Measurements from ENCODE around the gene SLC4A9. TPM values are rescaled to one million over a fixed set of nuclear protein-coding genes. Genes with fewer than 3 reads are reported as not detected.
"Not testable (repeated sequence)": the region's sequence is repeated elsewhere in the genome, so short reads cannot be mapped to it uniquely, and the experiment has no call there.

The SLC4A9 gene
- polyA plus RNA-seq, 3 donors from 2014 or later: not detected

- Mint-ChIP-seq H3K27me3 (ENCODE audit: low read depth in 3 of 3) (peaks cover 4 to 13% (median 5%) of the 10 kb centered on the region in 3 donors), H3K4me3 (peak overlapping the region in 1 of 5 donors; percentile 48), H3K4me1 (peaks cover 29 to 42% of the 10 kb centered on the region in 2 donors), H3K27ac (peak overlapping the region in 1 of 6 donors; percentile 17)
- not testable (repeated sequence) for DNase-seq, H3K9me3 Mint-ChIP-seq, H3K36me3 Mint-ChIP-seq
Measured at GRCh38 chr5:140343849-140344248, 16.1 kb upstream of the SLC4A9 start.

DNA sequence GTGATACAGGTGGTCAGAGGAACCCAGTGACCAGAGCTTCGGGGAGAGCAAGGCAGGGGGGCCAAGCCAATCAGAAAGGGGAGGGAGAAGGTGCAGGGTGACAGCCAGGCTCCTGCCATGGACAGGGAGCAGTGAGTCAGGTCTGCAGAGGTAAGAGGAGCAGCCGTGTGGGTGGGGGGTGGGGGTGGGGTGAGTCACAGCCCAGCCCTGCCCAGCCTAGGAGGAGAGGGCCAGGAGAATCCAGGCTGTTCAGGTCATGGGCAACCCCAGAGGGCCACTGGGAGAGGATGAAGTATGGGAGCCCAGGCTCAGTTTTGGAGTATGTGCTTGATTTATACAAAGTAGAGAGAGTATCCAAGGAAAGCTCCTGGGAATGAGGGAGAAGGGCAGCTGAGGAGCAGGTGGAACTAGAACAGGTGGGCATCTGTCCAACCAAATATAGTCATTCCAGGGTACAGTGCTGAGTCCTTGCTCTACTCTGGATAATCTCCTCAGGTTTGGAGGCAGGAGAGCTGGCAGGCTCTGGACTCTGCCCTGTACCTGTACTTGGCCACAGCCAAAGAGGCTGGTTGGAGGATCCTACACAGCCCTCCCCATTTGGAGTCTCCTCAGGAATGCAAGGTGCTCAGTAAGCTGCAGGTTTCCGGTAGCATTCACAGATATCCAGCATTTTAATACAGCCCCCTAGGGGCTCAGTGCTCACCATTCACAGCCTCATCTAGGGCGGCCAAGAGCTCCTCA lies 15.1 kb upstream of the SLC4A9 start:
- H3K36me3 Mint-ChIP-seq: no peaks in the 10 kb centered on the region
- H3K4me1 Mint-ChIP-seq: peaks cover 26 to 39% of the 10 kb centered on the region in 2 donors
- H3K4me3 Mint-ChIP-seq: peak overlapping the region in 3 of 5 donors; percentile 1 to 83 (median 77)
- DNase-seq: no peak
- no peaks in the 10 kb centered on the region for H3K9me3 Mint-ChIP-seq
- peaks cover 5 to 18% (median 5%) of the 10 kb centered on the region in 3 donors for H3K27me3 Mint-ChIP-seq (ENCODE audit: low read depth in 3 of 3)
- peak overlapping the region in 1 of 6 donors; percentile 12 for H3K27ac Mint-ChIP-seq

- H3K36me3 Mint-ChIP-seq: no peaks in the 10 kb centered on the region
- DNase-seq: no peak
- H3K4me1 Mint-ChIP-seq: peaks cover 24 to 33% of the 10 kb centered on the region in 2 donors
- H3K27ac Mint-ChIP-seq: no peak overlapping the region
- H3K27me3 Mint-ChIP-seq (ENCODE audit: low read depth in 3 of 3): peaks cover 1 to 24% (median 5%) of the 10 kb centered on the region in 3 donors
- H3K4me3 Mint-ChIP-seq: peak overlapping the region; percentile 71 to 83 (median 76)
- H3K9me3 Mint-ChIP-seq: no peaks in the 10 kb centered on the region
Measured at GRCh38 chr5:140345919-140346347, 14.1 kb upstream of the SLC4A9 start.

GRCh38 chr5:140346348-140347221 lies 13.4 kb upstream of the SLC4A9 start, which contains the start of gene HBEGF:
Gene HBEGF (minus strand): TSS chr5:140346603. CDS start chr5:140346328, 275 bp downstream.
- peaks cover 24 to 33% of the 10 kb centered on the region in 2 donors for H3K4me1 Mint-ChIP-seq

GRCh38 chr5:140347360-140347759 lies 12.6 kb upstream of the SLC4A9 start:
- H3K27ac Mint-ChIP-seq: no peak overlapping the region
- no peaks in the 10 kb centered on the region for H3K36me3 Mint-ChIP-seq
- peaks cover 17 to 27% of the 10 kb centered on the region in 2 donors for H3K4me1 Mint-ChIP-seq
- peaks cover 3 to 28% (median 5%) of the 10 kb centered on the region in 3 donors for H3K27me3 Mint-ChIP-seq (ENCODE audit: low read depth in 3 of 3)
- no peaks in the 10 kb centered on the region for H3K9me3 Mint-ChIP-seq
- H3K4me3 Mint-ChIP-seq: peak overlapping the region; percentile 72 to 82 (median 78)
- DNase-seq: no peak

More at GRCh38 chr5:140346348-140347221, 13.4 kb upstream of the SLC4A9 start, which contains the start of gene HBEGF:
- Mint-ChIP-seq H3K4me3 (peak within 1 kb of the TSS; percentile 76 to 83 (median 78)), H3K9me3 (no peaks in the 10 kb centered on the region), H3K36me3 (no peaks in the 10 kb centered on the region), H3K27me3 (ENCODE audit: low read depth in 3 of 3) (peaks cover 3 to 26% (median 5%) of the 10 kb centered on the region in 3 donors), H3K27ac (peak within 1 kb of the TSS in 1 of 6 donors; percentile 75)
- peak; percentile 22 to 39 (median 36) for DNase-seq

DNA sequence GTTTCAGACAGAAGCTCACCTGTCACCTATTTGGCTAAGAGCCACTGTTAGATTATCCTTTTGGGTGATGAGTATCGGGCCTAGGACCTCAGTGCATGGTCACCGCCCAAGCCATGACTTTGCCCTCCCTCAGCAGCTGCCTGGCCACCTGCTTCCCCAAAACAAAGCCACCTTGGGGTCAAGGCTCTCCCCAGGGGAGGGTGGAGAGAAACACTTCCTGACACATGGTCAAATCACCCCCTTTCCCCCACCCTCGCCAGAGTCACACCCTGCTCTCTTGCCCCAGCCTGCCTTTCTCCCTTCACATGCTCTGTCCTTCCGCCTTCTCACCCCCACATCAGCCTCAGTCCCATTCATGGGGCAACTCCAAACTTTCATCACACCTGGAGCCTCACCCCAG lies 11.9 kb upstream of the SLC4A9 start:
- Mint-ChIP-seq H3K4me1 (peaks cover 10 to 19% of the 10 kb centered on the region in 2 donors), H3K4me3 (peak overlapping the region in 2 of 5 donors; percentile 50 to 72), H3K36me3 (no peaks in the 10 kb centered on the region), H3K27ac (no peak overlapping the region), H3K27me3 (ENCODE audit: low read depth in 3 of 3) (peaks cover 3 to 28% (median 5%) of the 10 kb centered on the region in 3 donors), H3K9me3 (no peaks in the 10 kb centered on the region)
- no peak for DNase-seq

DNA sequence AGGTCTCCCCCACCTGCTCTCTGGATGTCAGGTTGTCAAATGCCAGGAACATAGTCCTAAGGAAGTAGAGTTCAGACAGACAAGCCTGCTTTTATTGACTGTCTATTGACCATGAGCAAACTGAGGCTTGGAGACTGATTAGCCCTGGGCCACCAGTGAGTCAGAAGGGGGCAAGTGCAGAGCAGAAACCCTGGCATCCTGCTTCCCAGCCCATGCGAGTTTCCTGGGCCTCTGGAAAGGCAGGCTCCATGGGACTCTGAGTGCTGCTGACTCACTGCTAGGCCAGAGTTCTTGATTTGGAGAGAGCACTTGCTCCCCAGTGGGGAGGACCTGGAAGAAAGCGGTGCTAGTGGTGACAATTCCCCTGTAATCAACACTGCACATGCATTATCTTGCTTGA lies 10.8 kb upstream of the SLC4A9 start:
- H3K4me3 Mint-ChIP-seq: no peak overlapping the region
- H3K27me3 Mint-ChIP-seq (ENCODE audit: low read depth in 3 of 3): peaks cover 3 to 28% (median 7%) of the 10 kb centered on the region in 3 donors
- no peaks in the 10 kb centered on the region for H3K36me3 Mint-ChIP-seq
- H3K4me1 Mint-ChIP-seq: peaks cover 8 to 16% of the 10 kb centered on the region in 2 donors
- no peak overlapping the region for H3K27ac Mint-ChIP-seq
- H3K9me3 Mint-ChIP-seq: no peaks in the 10 kb centered on the region
- no peak for DNase-seq

GRCh38 chr5:140351609-140352334 lies 8.2 kb upstream of the SLC4A9 start:
- Mint-ChIP-seq H3K9me3 (no peaks in the 10 kb centered on the region), H3K27me3 (ENCODE audit: low read depth in 3 of 3) (peaks cover 3 to 27% (median 7%) of the 10 kb centered on the region in 3 donors), H3K36me3 (no peaks in the 10 kb centered on the region), H3K27ac (no peak overlapping the region), H3K4me3 (no peak overlapping the region), H3K4me1 (peaks cover 4 to 8% of the 10 kb centered on the region in 2 donors)
- peak; percentile 61 to 69 (median 63) for DNase-seq

- DNase-seq: no peak
- Mint-ChIP-seq H3K4me1 (peaks cover 8 to 9% of the 10 kb centered on the region in 2 donors), H3K27ac (no peak overlapping the region), H3K4me3 (no peak overlapping the region), H3K36me3 (no peaks in the 10 kb centered on the region), H3K9me3 (no peaks in the 10 kb centered on the region), H3K27me3 (ENCODE audit: low read depth in 3 of 3) (peaks cover 5 to 14% (median 5%) of the 10 kb centered on the region in 3 donors)
Measured at GRCh38 chr5:140355546-140355945, 4.4 kb upstream of the SLC4A9 start.

- H3K9me3 Mint-ChIP-seq: no peaks in the 10 kb centered on the region
- peaks cover 2 to 6% (median 5%) of the 10 kb centered on the region in 3 donors for H3K27me3 Mint-ChIP-seq (ENCODE audit: low read depth in 3 of 3)
- H3K27ac Mint-ChIP-seq: peak overlapping the region in 3 of 6 donors; percentile 24 to 74 (median 57)
- H3K36me3 Mint-ChIP-seq: no peaks in the 10 kb centered on the region
- no peak for DNase-seq
- peaks cover 8 to 9% of the 10 kb centered on the region in 2 donors for H3K4me1 Mint-ChIP-seq
- H3K4me3 Mint-ChIP-seq: peak overlapping the region; percentile 24 to 80 (median 77)
Measured at GRCh38 chr5:140356853-140357725, 2.9 kb upstream of the SLC4A9 start.

DNA sequence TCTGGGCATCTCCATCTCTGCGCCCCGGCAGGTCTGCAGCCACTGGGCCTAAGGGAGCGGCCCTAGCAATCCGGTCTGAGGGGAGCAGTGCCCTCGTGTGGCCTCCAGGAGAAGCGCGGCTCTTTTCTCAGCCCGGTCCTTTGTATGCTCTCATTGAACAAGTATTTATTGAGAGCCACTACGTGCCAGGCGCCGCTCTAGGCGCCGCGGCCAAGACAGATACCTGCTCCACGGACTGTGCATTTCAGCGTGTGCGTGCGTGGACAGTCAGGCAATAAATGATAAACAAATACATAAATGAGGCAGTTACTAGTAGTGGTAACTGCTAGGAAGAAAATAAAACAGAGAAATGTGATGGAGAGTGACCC lies 2.3 kb upstream of the SLC4A9 start:
- Mint-ChIP-seq H3K9me3 (no peaks in the 10 kb centered on the region), H3K36me3 (no peaks in the 10 kb centered on the region), H3K4me3 (peak overlapping the region; percentile 24 to 80 (median 77)), H3K27ac (peak overlapping the region in 3 of 6 donors; percentile 24 to 74 (median 57)), H3K4me1 (peaks cover 8 to 9% of the 10 kb centered on the region in 2 donors), H3K27me3 (ENCODE audit: low read depth in 3 of 3) (peaks cover 2 to 6% (median 5%) of the 10 kb centered on the region in 3 donors)
- DNase-seq: peak; percentile 54 to 66 (median 60)

GRCh38 chr5:140358738-140359310 lies 1.2 kb upstream of the SLC4A9 start:
- H3K4me3 Mint-ChIP-seq: no peak overlapping the region
- peaks cover 12 to 14% of the 10 kb centered on the region in 2 donors for H3K4me1 Mint-ChIP-seq
- H3K27ac Mint-ChIP-seq: no peak overlapping the region
- H3K27me3 Mint-ChIP-seq (ENCODE audit: low read depth in 3 of 3): peaks cover 2 to 10% (median 3%) of the 10 kb centered on the region in 3 donors
- H3K36me3 Mint-ChIP-seq: no peaks in the 10 kb centered on the region
- DNase-seq: no peak
- H3K9me3 Mint-ChIP-seq: no peaks in the 10 kb centered on the region

Measured in immature natural killer cell (primary cell).